Left renal pelvis (tissue), 4 donors: ENCODE results near the gene KCNJ4. TPM values are rescaled to one million over a fixed set of nuclear protein-coding genes. Genes with fewer than 3 reads are reported as not detected.

Experiments
- DNase-seq, 4 donors: peaks; one replicate each; pipeline ENCODE4 v3.0.0-alpha.2; 2013; ENCODE audit warnings: low read depth in 4 of 4, low spot score in 3 of 4
- polyA plus RNA-seq, 4 donors: library from polyadenylated mRNA; unstranded; fragments of 120-200 nt; gene quantifications; one replicate each; pipeline ENCODE4 v1.2.1, GENCODE V29; 2013; ENCODE audit not compliant: insufficient read length in 4 of 4

KCNJ4 gene
- polyA plus RNA-seq, 4 donors: 0.23 to 1.5 (median 0.33) TPM

DNA sequence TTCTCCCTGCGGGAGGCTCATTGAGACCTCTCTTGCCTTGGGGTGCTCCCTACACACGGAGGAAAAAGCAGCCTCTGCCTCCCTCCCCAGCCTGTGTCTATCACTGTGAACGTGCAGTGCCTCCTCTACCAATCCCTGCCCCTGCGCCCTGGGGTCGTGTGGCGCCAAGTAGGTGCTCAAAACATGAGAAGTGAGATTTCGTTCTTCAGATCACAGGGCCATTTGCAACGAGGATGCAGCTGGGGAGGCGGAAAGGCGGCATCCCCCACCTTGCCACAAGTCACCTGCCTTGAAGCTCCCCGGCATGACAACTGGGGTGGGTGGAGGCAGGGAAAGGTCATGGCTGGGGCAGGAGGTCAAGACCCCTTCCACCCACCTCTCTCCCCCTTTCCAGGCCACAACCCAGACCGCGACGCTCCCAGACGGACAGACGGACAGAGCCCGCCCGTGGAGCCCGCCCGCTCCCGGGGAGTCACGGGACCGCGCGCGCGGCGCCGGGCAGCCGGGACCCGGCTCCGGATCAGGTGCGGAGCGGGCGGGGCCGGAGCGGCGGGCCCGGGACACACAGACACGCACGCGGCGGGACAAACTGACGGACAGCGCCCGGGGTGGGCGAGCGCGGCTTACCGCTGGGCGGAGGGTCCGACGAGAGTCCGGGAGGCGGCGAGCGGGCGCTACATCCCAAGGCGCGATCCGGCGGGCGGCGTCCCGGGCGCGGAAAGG, 485 bp downstream of the KCNJ4 start:
- no peak for DNase-seq

DNA sequence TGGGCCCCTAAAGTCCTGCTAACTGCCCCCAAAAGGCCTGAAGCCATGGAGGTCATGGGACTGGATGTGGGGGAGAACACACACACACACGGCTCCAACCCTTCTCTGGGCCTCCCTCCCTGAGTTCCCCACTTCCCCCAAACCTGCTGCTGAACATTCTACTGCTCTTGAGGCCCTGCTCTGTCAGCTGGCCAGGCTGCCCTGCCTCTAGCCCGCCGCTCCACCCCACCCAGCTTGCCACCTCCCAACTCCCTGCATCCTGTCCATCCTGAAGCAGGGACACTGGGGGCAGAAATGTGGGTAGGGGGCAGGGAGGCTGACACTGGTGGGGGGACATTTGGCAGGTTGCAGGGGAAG, 1.0 kb downstream of the KCNJ4 start:
- DNase-seq: no peak

DNA sequence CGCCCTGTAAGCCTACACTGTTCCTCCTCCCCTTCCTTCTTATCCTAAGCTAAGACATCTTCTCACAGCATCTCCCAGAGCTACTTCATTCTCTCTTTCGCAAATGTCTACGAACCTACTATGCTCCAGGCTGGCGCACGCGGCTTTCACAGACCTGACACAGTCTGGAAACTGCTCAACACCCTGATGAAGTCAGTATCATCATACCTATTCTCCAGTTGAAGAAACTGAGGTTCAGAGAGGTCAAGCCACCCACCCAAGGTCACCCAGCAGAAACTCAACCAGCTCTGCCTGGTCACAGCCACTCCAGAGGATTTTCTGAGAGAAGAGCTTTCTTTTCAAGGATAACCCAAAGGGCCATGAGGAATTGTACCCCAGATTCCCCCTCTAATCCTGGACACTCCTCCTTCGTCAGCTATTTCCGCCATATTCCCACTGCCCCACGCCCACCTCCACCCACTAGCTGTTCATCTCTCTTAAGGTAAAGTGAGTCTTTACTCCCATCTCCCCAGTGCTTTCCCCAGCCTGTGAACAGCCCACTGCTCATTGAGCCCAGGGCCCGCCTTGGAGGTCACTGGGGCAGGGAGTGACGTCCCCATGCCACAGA, 1.8 kb downstream of the KCNJ4 start:
- no peak for DNase-seq

DNA sequence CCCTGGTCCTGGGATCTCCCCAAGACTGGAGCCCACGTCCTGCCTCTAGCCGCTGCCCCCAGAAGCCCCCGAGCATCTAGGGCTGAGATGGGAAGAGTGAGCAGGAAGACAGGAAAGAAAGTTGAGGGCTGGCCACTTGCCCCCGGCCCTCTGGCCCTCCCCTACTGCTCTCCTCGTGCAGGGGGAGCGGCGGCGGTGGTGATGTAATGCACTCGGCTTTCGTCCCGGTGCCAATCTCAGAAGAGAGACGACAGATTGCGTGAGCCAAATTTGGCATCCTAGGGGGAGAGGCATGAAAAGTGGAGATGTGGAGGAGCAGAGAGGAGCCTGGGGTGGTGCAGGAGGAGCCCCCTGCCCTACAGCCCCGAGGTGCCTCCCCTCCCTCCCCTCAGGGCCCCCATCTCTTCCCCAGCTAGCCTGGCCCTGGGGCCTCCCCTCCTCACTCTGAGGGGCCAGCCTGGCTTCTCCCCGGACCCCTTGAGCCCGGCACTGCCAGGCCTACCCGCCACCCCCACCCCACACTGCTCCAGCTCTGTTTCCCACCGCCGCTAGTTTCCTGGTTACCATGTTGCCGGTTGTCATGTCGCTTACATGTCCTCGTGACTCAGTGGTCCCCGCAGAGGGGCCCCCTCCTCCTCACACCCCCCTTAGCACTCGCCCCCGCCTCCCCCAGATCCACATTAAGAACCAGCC, 2.5 kb downstream of the KCNJ4 start:
- no peak for DNase-seq

DNA sequence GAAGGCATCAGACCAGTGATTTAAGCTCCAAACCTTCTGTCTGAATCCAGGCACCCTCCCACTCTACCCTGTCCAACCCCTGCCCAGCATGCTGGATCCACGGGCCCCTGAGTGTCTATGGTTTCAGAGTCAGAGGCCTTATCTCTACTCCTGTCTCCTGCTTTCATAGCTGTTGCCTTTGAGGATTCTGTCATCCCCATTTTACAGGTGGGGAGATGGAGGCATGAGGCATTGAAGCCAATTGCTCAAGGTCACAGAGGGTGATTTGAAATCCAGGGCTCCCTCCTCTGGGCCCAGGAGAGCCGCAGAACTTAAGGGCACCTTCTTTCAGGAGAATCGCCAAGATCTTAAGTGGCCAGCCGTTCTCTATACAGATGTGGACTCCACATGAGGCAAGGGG, 3.1 kb downstream of the KCNJ4 start:
- no peak for DNase-seq

DNA sequence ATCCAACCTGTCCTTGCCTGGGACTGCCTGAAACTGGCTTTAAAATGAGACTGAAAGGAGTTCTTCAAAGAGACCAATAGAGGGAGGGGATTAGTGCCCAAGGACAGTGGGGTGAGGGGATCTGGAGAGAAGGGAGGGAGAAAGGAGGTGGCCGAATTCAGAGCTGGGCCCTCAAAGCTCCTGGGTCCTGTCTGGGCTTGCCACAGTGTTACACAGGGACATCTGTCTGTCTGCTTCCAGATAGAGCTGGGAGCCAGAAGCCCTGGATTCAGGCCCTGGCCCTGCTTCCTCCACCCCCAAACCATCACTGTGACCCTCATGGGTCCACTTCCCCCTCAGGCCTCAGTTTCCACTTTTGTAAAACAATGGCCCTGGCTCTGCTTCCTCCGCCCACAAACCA, 3.6 kb downstream of the KCNJ4 start:
- DNase-seq: no peak

DNA sequence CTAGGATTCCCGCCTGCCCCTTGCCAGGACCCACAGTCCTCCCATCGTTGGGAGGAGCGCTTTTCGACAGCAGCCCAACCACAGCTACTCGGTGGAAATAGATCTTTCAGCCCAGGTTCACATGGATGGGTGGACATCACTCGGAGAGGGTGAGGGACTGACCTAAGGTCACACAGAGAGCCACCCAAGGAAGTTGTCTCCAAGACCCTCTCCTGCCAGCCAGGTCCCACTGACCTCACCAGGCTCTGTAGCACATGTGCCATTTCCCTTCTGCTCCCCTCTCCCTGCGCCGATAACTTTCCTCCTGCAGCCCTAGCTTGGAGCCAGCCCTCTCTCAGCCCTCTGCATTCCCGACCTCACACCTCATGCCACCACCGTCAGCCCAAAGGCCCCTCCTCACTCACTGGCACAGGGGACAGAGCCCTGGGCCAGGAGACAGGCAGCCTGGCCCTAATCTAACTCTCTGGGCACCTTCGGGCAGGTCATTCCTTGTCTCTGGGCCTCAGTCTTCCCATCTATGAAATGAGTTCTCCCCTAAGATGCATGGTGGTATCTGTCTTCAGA, 4.7 kb downstream of the KCNJ4 start:
- no peak for DNase-seq

DNA sequence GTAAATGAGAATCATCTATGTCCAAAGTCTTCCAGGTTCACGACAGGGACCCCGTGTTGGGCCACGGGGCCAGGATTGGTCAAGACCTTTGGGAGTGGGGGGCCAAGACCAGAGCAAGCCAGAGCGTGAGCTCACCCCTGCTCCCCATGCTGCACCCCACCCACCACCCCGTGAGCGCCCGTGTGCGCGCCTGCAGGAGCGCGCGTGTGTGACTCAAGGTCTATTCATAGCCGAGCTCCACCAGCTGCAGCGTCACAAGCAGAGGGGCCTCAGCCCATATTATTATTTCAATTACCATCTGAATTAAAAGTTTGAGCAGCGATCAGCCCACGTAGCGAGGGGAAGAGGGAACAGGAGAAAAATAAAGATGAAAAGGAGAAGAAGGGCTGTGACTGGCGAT, 5.2 kb downstream of the KCNJ4 start:
- DNase-seq: no peak

DNA sequence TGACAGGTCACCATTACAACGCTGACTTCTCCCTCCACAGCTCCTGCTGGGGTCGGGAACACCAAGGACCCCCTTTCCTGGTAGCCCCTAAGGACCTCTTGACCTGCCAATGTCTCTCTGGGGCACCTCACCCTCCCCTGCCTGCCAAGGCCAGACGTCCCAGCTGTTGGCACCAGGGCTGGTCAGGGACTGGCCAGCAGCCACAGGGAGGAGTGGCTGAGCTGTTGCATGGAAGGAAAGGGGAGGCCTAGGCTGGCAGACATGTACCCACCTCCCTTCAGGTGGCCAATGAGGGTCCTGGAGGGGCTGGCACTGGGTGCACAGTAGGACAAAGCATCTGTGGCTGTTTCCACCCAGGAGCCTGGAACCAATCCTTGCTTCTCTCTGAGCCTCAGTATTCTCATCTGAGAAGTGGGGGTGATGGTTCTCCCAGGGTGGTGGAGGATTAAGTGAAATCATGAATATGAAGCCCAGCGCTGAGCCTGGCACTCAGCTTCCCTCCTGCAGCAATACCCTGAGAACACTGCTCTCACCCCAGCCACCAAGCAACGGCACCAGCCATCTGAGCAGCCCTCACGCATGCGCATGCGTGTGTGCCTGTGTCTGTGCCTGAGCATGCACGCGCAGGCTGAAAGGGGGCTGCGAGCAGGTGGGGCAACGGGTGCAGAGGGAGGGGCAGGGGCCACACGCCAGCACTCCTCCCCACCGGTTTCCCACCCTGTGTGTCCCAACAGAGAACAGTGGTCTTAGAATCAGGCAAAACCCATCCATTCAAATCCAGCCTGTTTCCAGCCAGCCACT, 5.9 kb downstream of the KCNJ4 start:
- no peak for DNase-seq

DNA sequence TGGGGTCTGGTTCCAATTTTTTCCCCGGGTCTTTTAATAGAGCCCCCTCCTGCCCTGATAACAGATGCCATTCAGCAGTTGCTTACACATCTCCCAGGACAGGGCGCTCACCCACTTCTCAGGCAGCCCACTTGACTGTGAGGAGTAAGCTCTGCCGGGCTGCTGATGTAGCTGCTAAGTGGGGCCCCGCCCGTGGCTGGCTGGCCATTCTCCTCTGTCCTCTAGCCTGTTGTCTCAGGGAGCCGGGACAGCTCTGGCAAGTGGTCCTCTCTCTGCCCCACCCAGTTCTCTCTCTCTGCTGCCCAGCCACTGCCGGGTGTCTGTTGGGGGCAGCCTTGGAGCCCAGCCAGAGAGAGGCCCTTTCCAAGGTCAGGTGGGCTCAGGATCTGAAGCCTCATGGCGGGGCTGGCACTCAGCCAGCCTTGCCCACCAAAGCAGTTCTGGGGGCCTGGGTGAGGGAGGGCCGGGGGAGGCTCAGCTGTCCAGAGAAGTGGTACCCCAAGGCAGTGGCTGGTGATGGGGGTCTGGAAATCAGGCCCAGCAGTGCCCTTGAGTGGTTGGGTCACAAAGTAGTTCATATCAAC, 8.9 kb downstream of the KCNJ4 start:
- DNase-seq: no peak

DNA sequence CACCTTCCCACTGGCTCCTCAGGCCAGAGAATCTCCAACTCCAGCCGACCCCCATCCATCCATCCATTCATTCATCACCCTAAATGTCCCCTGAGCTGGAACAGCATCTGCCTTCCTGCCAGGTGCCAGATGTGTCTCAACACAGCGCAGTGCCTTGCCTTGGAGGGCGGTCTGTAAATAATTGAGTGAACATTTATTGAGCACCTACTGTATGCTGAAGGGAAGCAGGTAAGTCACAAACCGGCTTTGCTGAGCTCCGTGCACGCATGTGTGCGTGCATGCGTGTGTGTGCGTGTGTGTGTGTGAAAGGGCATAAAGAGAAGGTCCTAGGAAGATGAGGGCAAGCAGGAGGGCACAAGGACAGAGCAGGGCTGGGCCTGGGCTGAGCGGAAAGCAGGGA, 10.2 kb downstream of the KCNJ4 start:
- no peak for DNase-seq

DNA sequence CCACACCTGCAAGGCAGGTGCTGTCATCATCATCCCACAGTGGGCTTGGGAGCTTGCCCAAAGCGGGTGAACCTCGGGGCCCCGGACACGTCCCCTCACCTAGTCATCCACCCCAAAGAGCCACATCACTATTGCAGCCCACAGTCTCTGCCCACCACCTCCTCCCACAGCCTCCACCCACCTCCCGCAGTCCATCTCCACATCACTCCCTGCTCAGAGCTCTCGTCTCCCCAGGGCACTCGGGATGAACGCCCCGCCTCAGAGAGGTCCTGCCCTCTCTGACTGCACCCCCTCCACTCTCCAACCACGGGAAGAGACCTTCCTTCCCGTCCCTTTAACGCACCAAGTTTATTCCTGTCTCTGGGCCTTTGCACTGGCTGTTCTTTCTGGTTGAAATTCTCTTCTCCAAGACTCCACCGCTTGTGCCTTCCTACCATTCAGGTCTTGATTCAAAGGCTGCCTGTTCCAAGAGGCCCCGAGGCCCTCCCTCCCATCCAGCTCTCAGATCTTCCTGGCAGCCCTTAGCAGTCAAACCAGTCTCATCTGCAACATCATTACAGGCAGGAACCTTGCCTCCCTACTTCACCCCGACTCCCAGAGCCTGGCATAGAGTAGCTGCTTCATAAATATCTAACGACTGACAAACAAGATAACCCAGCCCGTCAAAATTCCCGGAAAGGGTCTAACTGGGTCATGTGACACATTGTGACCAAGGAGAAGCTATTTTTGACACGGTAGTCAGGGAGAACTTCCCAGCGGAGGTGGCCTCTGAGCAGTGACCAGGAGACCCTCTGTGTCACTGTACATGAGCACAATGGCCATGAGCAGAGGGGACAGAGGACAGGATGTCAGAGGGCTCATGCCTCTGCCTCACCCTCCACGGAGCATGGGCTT, 11.1 kb downstream of the KCNJ4 start:
- no peak for DNase-seq

DNA sequence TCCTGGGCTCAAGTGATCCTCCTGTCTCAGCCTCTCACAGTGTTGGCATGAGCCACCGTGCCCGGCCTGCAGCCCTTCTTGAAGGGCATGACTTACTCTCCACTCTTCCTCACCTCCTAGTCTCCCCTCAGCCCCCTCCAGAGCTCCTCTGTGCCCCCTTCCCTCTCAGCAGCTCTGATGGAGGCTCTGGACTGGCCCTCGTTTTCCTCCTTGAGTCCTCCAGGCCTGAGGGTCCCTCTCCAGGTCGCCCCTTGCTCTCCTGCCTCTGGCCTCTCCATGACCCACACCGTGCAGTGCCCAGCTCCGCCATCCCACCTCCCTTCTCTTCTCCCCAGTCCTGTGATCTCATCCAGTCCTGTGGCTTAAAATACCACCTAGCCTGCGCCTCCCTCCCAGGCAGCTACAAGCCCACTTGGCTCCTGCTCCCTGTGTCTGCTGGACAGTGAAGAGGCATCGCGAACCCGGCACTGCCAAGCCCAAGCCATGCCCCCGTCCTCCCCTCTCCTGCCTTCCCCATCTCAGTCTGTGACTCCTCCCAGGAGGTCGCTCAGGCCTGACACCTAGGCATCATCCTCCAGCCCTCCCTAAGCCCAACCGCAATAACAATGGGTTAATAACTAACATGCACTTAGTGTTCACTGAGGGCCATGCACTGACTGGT, 11.9 kb downstream of the KCNJ4 start:
- DNase-seq: no peak

DNA sequence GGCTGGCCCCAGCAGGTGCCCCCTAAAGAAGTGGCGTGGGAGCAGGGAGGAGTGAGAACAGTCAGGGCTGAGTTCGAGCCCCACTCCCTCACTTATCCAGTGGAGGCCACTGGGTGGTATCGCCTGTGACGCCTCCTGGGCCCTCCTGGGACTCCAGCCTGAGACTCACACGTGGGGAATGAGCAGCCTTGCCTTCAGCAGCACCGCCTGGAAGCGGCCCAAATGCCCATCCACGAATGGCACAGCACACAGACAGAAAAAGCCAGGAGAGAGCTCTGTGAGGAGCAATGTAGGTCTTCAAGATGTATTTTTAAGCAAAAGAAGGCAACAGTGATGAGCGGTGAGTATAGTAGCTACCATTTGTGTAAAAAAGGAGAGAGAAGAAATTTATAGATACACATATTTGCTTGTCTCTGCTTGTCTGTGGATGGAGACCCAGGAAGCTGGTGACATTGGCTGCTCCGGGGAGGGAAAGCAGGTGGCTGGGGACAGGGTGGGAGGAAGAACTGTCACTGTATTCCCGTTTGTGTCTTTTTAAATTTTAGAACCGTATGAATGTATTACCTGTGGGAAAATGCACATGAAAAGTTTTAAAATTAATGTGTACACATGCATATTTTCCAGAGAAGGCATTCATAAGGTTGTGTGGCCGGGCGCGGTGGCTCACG, 13.2 kb downstream of the KCNJ4 start:
- no peak for DNase-seq

DNA sequence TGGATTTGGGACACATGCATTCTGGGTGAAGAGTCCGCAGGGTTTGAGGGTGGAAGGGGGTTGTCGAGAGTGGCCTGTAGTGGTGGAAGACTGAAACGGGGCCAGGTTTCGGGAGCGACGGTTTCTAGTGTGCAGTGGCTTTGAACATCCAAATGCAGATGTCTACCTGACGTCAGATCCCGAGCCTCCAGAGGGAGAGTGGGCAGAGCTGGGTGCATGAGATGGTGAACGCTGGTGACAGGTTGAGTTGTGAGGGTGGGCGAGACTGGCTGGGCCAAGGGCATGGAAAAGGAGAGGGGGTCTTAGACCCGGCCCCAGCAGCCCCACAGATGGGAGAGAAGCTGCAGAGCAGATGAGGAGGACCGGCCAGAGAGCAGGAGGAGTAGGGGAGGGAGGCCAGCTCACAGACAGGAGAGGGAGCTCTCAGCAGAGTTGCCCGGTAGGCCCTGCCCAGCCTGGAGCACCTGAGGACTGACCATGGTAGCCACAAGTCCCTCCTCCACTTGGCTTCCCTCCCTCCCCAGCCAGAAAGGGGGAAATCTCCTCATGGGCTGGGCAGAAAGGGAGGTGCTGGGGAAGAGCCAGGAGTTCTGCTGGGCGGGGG, 14.2 kb downstream of the KCNJ4 start:
- DNase-seq: no peak

DNA sequence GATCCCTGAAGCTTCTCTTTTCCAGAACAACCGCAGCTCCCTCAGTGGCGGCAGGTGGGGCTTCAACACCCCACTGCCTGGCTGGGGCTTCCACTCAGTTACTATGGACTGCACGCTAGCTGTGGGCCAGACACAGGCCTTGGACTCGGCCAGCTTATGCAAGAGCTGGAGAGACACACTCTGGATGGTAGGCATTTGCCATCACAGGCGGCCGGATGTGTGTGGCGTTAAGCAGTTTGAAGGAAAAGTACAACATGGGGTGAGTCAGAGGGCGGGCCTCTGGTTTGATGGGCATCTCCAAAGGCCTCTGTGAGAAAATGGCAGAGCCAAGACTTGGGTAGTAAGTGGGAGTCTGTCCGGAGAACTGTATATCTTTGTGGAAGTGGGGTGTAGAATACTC, 17.6 kb downstream of the KCNJ4 start:
- no peak for DNase-seq

DNA sequence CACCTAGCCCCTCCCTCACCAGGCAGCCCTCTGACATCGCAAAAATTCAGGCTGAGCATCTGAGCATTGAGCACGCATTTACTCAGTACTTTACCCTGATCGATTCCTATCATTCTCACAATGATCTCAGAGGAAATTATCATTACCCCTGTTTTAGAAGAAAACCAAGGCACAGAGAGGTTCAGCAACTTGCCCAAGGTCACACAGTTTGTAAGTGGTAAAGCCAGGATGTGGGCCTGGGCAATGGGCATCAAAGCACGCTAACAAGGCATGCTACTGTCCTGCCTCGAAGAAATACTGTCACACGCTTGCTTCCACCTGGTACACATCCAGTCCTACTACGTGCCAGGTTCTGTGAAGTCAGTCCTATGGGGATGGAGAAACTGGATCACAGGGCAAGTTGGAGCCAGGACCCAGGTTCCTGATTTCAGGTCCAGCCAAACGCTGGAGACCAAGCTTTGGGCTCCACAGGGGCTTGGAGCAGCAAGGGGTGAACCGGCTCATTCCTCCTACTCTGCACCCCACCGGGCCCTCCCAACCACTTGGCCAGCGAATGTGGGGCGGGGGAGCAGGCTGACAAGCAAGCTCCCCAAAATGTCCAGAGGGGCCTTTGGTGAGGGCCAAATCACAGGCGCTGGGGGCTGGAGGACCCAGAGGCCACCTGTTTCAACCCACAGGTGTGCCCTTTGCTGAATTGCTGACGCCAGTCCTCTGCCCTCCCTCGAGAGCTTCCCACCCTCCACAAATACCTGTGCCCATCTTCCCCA, 18.2 kb downstream of the KCNJ4 start:
- no peak for DNase-seq
